HepG2 (cell line): ENCODE results near the gene OXSM. TPM values are rescaled to one million over a fixed set of nuclear protein-coding genes. Genes with fewer than 3 reads are reported as not detected.

Source experiments
- DPF2 ChIP-seq: sonication (generic); formaldehyde crosslinking; IDR thresholded peaks from 2 replicates; pipeline ENCODE4 v1.4.0; 2020; ENCODE audit warnings: mild to moderate bottlenecking, low read depth, missing genetic modification reagents, borderline replicate concordance
- FOXC1 ChIP-seq: sonication (generic); formaldehyde crosslinking; IDR thresholded peaks from 2 replicates; pipeline ENCODE4 v1.8.0; 2022; ENCODE audit warnings: mild to moderate bottlenecking, missing genetic modification reagents, borderline replicate concordance
- HINFP ChIP-seq: sonication (generic); formaldehyde crosslinking; IDR thresholded peaks from 2 replicates; pipeline ENCODE4 v1.4.0; 2020; ENCODE audit warnings: low read depth, mild to moderate bottlenecking, missing genetic modification reagents
- MIER3 ChIP-seq: IDR thresholded peaks from 2 replicates; pipeline ENCODE4 v1.6.1; 2016; ENCODE audit warnings: missing compliant biosample characterization, borderline replicate concordance
- MTA1 ChIP-seq: sonication (generic); formaldehyde crosslinking; IDR thresholded peaks from 2 replicates; pipeline ENCODE4 v1.4.0; 2020; ENCODE audit warnings: missing genetic modification reagents, mild to moderate bottlenecking, borderline replicate concordance
- PLRG1 ChIP-seq: fragments of 450-650 bp; conservative IDR thresholded peaks from 2 replicates; pipeline ENCODE4 v1.6.1; 2016
- POLR2AphosphoS2 ChIP-seq: IDR thresholded peaks from 2 replicates; pipeline ENCODE4 v1.6.1; 2011; ENCODE audit warnings: low read depth, low read length, improper control_type of control experiment
- TOPORS ChIP-seq: sonication (generic); formaldehyde crosslinking; IDR thresholded peaks from 2 replicates; pipeline ENCODE4 v1.8.0; 2023; ENCODE audit warnings: mild to moderate bottlenecking, missing genetic modification reagents
- TRIM22 ChIP-seq: fragments of 450-650 bp; IDR thresholded peaks from 2 replicates; pipeline ENCODE4 v1.6.1; 2017
- ZNF263 ChIP-seq: sonication (generic); formaldehyde crosslinking; IDR thresholded peaks from 2 replicates; pipeline ENCODE4 v1.4.0; 2020; ENCODE audit warnings: missing genetic modification reagents
- ZNF451 ChIP-seq: sonication (generic); formaldehyde crosslinking; IDR thresholded peaks from 2 replicates; pipeline ENCODE4 v1.5.0; 2020; ENCODE audit warnings: mild to moderate bottlenecking, missing genetic modification reagents
- ZNF552 ChIP-seq: sonication (generic); formaldehyde crosslinking; IDR thresholded peaks from 2 replicates; pipeline ENCODE4 v1.9.0; 2022; ENCODE audit warnings: missing genetic modification reagents, mild to moderate bottlenecking, borderline replicate concordance
- ZNF672 ChIP-seq: sonication (generic); formaldehyde crosslinking; IDR thresholded peaks from 2 replicates; pipeline ENCODE4 v1.8.1; 2022; ENCODE audit warnings: missing genetic modification reagents
- ZNF674 ChIP-seq: sonication (generic); formaldehyde crosslinking; IDR thresholded peaks from 2 replicates; pipeline ENCODE4 v1.5.0; 2020; ENCODE audit warnings: low read depth, mild to moderate bottlenecking, missing genetic modification reagents
- polyA plus RNA-seq, 8 experiments: library from polyadenylated mRNA; depleted of rRNA in 3 of 8; stranded (reverse) in 7 of 8; unstranded in 1 of 8; fragments of >200 nt; fragmentation: Illumina TruSeq in 4 of 8; extraction: Trizol in 4 of 8; gene quantifications; 2 replicates each; pipeline versions ENCODE4 v1.2.1 to v1.2.3, GENCODE V29; 2011 to 2016; ENCODE audit warnings: low read depth in 4 of 8, missing spikeins in 1 of 8, mixed read lengths in 1 of 8; ENCODE audit not compliant: insufficient read depth in 1 of 8
- total RNA-seq, 5 experiments: library from RNA; depleted of rRNA; stranded (reverse); fragments of >200 nt; fragmentation: Illumina TruSeq; extraction: Trizol; gene quantifications; 2 replicates each; pipeline ENCODE4 v1.2.3, GENCODE V29; 2016; ENCODE audit warnings: low read depth in 1 of 5
- TF ChIP-seq, protein P1 (sequence below): sonication (generic); formaldehyde crosslinking; IDR thresholded peaks from 2 replicates; pipeline ENCODE4 v1.4.0; 2020; ENCODE audit warnings: missing genetic modification reagents
- TF ChIP-seq, protein P2 (sequence below): sonication (generic); formaldehyde crosslinking; IDR thresholded peaks from 2 replicates; pipeline ENCODE4 v1.5.0; 2020; ENCODE audit warnings: missing genetic modification reagents, mild to moderate bottlenecking, borderline replicate concordance
- TF ChIP-seq, protein P3 (sequence below): sonication (generic); formaldehyde crosslinking; IDR thresholded peaks from 2 replicates; pipeline ENCODE4 v1.8.0; 2022; ENCODE audit warnings: mild to moderate bottlenecking, missing genetic modification reagents, borderline replicate concordance
- TF ChIP-seq, protein P4 (sequence below): sonication (generic); formaldehyde crosslinking; IDR thresholded peaks from 2 replicates; pipeline ENCODE4 v1.5.0; 2020; ENCODE audit warnings: missing genetic modification reagents

OXSM gene
- total and polyA plus RNA-seq, 2 of the 13 experiments (the other 11 are each of a cell fraction or from before 2014, with no cell fraction given), result 18.2 to 34.4 TPM

DNA sequence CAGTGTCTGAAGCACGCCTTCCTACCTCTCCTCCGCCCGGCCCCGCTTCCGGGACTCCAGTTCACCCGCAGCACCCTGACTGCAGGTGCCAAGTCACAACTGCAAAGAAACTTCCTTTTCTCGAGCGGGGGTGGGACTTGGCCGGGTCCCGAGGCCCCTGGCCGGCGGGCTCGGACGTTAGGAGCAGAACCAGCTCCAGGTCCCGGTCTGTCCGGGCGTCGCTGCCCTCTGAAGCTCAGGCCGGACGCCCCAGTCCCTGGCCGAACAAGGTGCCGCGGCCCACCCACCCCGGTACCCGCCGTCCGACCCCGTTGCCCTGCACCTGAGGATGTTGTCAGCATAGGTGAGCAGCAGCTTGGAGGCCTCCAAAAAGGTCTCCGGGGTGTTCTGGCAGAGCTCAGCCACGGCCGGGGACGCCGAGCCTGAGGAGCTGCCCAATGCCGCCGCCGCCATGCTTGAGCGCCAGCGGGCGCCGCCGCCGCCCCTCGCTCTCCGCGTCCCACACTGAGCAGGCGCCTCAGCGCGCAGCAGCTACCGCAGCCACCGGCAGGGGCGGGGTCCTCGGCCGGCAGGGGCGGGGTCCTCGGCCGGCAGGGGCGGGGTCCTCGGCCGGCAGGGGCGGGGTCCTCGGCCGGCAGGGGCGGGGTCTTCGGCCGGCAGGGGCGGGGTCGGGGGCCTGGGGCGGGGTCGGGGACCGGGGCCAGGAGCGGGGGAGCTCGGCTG is 6.8 kb upstream of the OXSM start, which contains the start of gene NGLY1 (continued):
- TF ChIP-seq, protein P1, sequence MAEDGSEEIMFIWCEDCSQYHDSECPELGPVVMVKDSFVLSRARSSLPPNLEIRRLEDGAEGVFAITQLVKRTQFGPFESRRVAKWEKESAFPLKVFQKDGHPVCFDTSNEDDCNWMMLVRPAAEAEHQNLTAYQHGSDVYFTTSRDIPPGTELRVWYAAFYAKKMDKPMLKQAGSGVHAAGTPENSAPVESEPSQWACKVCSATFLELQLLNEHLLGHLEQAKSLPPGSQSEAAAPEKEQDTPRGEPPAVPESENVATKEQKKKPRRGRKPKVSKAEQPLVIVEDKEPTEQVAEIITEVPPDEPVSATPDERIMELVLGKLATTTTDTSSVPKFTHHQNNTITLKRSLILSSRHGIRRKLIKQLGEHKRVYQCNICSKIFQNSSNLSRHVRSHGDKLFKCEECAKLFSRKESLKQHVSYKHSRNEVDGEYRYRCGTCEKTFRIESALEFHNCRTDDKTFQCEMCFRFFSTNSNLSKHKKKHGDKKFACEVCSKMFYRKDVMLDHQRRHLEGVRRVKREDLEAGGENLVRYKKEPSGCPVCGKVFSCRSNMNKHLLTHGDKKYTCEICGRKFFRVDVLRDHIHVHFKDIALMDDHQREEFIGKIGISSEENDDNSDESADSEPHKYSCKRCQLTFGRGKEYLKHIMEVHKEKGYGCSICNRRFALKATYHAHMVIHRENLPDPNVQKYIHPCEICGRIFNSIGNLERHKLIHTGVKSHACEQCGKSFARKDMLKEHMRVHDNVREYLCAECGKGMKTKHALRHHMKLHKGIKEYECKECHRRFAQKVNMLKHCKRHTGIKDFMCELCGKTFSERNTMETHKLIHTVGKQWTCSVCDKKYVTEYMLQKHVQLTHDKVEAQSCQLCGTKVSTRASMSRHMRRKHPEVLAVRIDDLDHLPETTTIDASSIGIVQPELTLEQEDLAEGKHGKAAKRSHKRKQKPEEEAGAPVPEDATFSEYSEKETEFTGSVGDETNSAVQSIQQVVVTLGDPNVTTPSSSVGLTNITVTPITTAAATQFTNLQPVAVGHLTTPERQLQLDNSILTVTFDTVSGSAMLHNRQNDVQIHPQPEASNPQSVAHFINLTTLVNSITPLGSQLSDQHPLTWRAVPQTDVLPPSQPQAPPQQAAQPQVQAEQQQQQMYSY, result 0 out of 2 replicates have a peak, but pooled peaks have one; percentile 37
- TF ChIP-seq PLRG1, result no peak
- 0 out of 2 replicates have a peak, but pooled peaks have one; percentile 24 for TF ChIP-seq ZNF674 (CRISPR knock-in tag)
- no peak; the same call in 1 of the 2 replicates for TF ChIP-seq FOXC1
- TF ChIP-seq, protein P2, sequence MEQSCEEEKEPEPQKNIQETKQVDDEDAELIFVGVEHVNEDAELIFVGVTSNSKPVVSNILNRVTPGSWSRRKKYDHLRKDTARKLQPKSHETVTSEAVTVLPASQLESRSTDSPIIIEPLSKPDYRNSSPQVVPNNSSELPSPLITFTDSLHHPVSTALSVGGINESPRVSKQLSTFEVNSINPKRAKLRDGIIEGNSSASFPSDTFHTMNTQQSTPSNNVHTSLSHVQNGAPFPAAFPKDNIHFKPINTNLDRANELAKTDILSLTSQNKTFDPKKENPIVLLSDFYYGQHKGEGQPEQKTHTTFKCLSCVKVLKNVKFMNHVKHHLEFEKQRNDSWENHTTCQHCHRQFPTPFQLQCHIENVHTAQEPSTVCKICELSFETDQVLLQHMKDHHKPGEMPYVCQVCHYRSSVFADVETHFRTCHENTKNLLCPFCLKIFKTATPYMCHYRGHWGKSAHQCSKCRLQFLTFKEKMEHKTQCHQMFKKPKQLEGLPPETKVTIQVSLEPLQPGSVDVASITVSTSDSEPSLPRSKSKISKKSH (CRISPR knock-in tag), result 0 out of 2 replicates have a peak, but pooled peaks have one; percentile 38
- TF ChIP-seq, protein P3, sequence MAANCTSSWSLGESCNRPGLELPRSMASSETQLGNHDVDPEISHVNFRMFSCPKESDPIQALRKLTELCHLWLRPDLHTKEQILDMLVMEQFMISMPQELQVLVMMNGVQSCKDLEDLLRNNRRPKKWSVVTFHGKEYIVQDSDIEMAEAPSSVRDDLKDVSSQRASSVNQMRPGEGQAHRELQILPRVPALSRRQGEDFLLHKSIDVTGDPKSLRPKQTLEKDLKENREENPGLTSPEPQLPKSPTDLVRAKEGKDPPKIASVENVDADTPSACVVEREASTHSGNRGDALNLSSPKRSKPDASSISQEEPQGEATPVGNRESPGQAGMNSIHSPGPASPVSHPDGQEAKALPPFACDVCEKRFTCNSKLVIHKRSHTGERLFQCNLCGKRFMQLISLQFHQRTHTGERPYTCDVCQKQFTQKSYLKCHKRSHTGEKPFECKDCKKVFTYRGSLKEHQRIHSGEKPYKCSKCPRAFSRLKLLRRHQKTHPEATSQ (CRISPR knock-in tag), result no peak
- no peak for TF ChIP-seq ZNF672 (CRISPR knock-in tag)
- TF ChIP-seq TOPORS (CRISPR knock-in tag), result 0 out of 2 replicates have a peak, but pooled peaks have one; percentile 57
- TF ChIP-seq POLR2AphosphoS2, result no peak
- TF ChIP-seq ZNF263 (CRISPR knock-in tag), result peak; percentile 60
- no peak; the same call in 1 of the 2 replicates for TF ChIP-seq HINFP (CRISPR knock-in tag)
- TF ChIP-seq DPF2, result no peak
- TF ChIP-seq MTA1 (CRISPR knock-in tag), result no peak
- TF ChIP-seq ZNF451 (CRISPR knock-in tag), result 0 out of 2 replicates have a peak, but pooled peaks have one; percentile 43
- TF ChIP-seq MIER3, result peak; percentile 51; the same call in 1 of the 2 replicates
- TF ChIP-seq ZNF552 (CRISPR knock-in tag), result no peak
- no peak for TF ChIP-seq TRIM22
- TF ChIP-seq, protein P4, sequence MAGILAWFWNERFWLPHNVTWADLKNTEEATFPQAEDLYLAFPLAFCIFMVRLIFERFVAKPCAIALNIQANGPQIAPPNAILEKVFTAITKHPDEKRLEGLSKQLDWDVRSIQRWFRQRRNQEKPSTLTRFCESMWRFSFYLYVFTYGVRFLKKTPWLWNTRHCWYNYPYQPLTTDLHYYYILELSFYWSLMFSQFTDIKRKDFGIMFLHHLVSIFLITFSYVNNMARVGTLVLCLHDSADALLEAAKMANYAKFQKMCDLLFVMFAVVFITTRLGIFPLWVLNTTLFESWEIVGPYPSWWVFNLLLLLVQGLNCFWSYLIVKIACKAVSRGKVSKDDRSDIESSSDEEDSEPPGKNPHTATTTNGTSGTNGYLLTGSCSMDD (CRISPR knock-in tag), result no peak
